ENCODE results near the gene AP1M2.

Gene AP1M2

GRCh38 chr19:10587022-10587838 is at the start of gene AP1M2:
AP1M2 (minus strand) TSS chr19:10587312; CDS start chr19:10587231, 81 bp downstream.
- DNase-seq = no peak

- DNase-seq = no peak
Observed at GRCh38 chr19:10636304-10636972, 49.3 kb upstream of the AP1M2 start.

- DNase-seq = no peak
Observed at GRCh38 chr19:10634963-10635362, 47.9 kb upstream of the AP1M2 start.

- no peak for DNase-seq
Observed at GRCh38 chr19:10634430-10634829, 47.3 kb upstream of the AP1M2 start.

- DNase-seq = no peak
Observed at GRCh38 chr19:10631874-10632273, 44.8 kb upstream of the AP1M2 start.

- no peak for DNase-seq
Observed at GRCh38 chr19:10625762-10626138, 38.6 kb upstream of the AP1M2 start.

- no peak for DNase-seq
Observed at GRCh38 chr19:10625003-10625761, 38.1 kb upstream of the AP1M2 start, which contains the start of gene SLC44A2. SLC44A2 (plus strand) TSS chr19:10625553; CDS start chr19:10625634, 81 bp downstream.

GRCh38 chr19:10624585-10624984 is 37.5 kb upstream of the AP1M2 start:
- DNase-seq = no peak

GRCh38 chr19:10621966-10622365 is 34.9 kb upstream of the AP1M2 start:
- DNase-seq = no peak

- DNase-seq = no peak
Observed at GRCh38 chr19:10620786-10621185, 33.7 kb upstream of the AP1M2 start.

GRCh38 chr19:10618846-10619245 is 31.7 kb upstream of the AP1M2 start:
- no peak for DNase-seq

GRCh38 chr19:10617409-10618121 is 30.5 kb upstream of the AP1M2 start:
- no peak for DNase-seq

- DNase-seq = no peak
Observed at GRCh38 chr19:10615429-10616023, 28.4 kb upstream of the AP1M2 start.

GRCh38 chr19:10612499-10613119 is 25.5 kb upstream of the AP1M2 start:
- DNase-seq = no peak

GRCh38 chr19:10611907-10612306 is 24.8 kb upstream of the AP1M2 start:
- DNase-seq = no peak

- DNase-seq = no peak
Observed at GRCh38 chr19:10604460-10604980, 17.4 kb upstream of the AP1M2 start.

GRCh38 chr19:10603873-10604459 is 16.9 kb upstream of the AP1M2 start:
- peak; percentile 30 for DNase-seq

GRCh38 chr19:10603084-10603872 is 16.2 kb upstream of the AP1M2 start:
- no peak for DNase-seq

GRCh38 chr19:10602330-10603083 is 15.4 kb upstream of the AP1M2 start:
- DNase-seq = peak; percentile 51

GRCh38 chr19:10601999-10602329 is 14.9 kb upstream of the AP1M2 start:
- DNase-seq = no peak
